Gastroesophageal sphincter (tissue), 4 donors: ENCODE measurements around the gene SNAPC4. TPM values are rescaled to one million over a fixed set of nuclear protein-coding genes. Genes with fewer than 3 reads are reported as not detected.

ENCODE experiments used
- ATAC-seq: fragments of 150-250 bp; one replicate; pipeline ENCODE4 v1.9.1; 2016; ENCODE audit warnings: mild to moderate bottlenecking, moderate library complexity
- H3K27ac ChIP-seq, 4 donors: fragments of 200-600 bp; sonication (generic) in 3 of 4; 1 replicate in 3 of 4; 2 replicates in 1 of 4; pipeline ENCODE4 v1.5.1; 2016 to 2019
- H3K27me3 ChIP-seq: fragments of 200-600 bp; sonication (generic); one replicate; pipeline ENCODE4 v1.5.1; 2019
- H3K36me3 ChIP-seq, 2 donors: fragments of 200-600 bp; sonication (generic); one replicate each; pipeline ENCODE4 v1.5.1; 2019; ENCODE audit warnings: control low read depth in 1 of 2
- H3K4me1 ChIP-seq, 3 donors: fragments of 200-600 bp; sonication (generic); 1 replicate in 2 of 3; 2 replicates in 1 of 3; pipeline ENCODE4 v1.5.1; 2016 to 2019; ENCODE audit warnings: control low read depth in 2 of 3
- H3K4me3 ChIP-seq, 2 donors: fragments of 200-600 bp; sonication (generic); one replicate each; pipeline ENCODE4 v1.5.1; 2019; ENCODE audit warnings: mild to moderate bottlenecking in 1 of 2, moderate library complexity in 1 of 2
- H3K9me3 ChIP-seq, 3 donors: fragments of 200-600 bp; sonication (generic); one replicate each; pipeline ENCODE4 v1.5.1; 2017 to 2019; ENCODE audit warnings: control low read depth in 2 of 3
- CTCF ChIP-seq, 4 experiments: fragments of 200-600 bp in 2 of 4; fragments of 450-650 bp in 2 of 4; sonication (generic) in 1 of 4; IDR thresholded peaks; one replicate each; pipeline ENCODE4 v1.5.1; 2017 to 2019; ENCODE audit warnings: antibody characterized with exemption in 4 of 4, mild to moderate bottlenecking in 2 of 4, moderate library complexity in 2 of 4
- EP300 ChIP-seq: sonication (generic); formaldehyde crosslinking; IDR thresholded peaks from one replicate; pipeline ENCODE4 v1.6.1; 2017; ENCODE audit warnings: antibody characterized with exemption, mild to moderate bottlenecking
- POLR2A ChIP-seq, 2 donors: fragments of 450-650 bp; IDR thresholded peaks; one replicate each; pipeline ENCODE4 v1.6.1; 2017; ENCODE audit warnings: antibody characterized with exemption in 2 of 2, mild to moderate bottlenecking in 2 of 2, moderate library complexity in 1 of 2
- POLR2AphosphoS5 ChIP-seq: sonication (generic); formaldehyde crosslinking; IDR thresholded peaks from one replicate; pipeline ENCODE4 v1.6.1; 2017; ENCODE audit warnings: antibody characterized with exemption
- WGBS, 2 donors: methylation state at CpG; one replicate each; pipeline ENCODE4 v1.1.5; 2018; ENCODE audit warnings: low coverage in 1 of 2; 5-methylcytosine and 5-hydroxymethylcytosine counted together
- total RNA-seq, 4 donors: library from RNA; depleted of rRNA; stranded (reverse); fragments of >200 nt; gene quantifications; one replicate each; pipeline ENCODE4 v1.1.0, GENCODE V29; 2016

The SNAPC4 gene
- total RNA-seq, 4 donors from 2014 or later = 3.5 to 8.4 (median 5.5) TPM

DNA sequence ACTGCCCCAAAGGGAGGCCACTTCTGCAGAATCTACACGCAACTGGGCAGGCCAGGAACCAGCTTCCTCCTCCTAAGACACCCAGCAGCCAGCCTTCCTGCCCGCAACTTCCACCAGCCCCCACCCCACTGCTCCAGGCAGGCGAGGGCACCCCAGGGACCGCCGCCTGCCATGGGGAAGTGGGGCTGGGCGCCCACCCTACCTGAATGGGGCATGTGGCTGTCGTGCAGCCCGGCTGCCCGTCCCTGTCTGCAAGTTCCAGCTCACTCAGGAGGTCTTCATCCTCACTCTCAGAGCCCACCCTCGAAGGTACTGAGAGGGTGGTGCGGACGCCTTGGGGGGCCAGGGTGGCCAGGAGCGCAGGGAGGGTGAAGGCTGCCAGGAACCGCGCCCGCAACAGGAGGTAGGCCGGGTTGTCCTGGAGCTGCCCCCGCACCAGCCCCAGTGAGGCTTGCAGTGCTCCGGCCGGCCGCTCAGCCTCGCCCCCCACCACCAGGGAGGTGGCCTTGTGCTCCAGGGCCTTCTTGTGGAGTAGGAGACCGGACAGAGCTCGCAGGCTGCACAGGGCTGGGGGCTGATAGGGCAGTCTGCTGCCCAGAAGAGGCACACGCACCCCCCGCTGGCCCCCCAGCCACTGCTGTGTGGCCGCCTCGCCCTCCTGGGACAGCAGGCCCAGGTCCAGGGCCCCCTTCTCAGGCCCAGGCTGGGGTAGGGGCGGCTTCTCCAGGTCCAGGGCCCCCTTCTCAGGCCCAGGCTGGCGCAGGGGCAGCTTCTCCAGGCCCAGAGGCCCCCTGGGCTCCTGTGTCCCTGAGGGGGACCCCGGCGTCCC, 22.4 kb downstream of the SNAPC4 start:
- no peak for ATAC-seq

DNA sequence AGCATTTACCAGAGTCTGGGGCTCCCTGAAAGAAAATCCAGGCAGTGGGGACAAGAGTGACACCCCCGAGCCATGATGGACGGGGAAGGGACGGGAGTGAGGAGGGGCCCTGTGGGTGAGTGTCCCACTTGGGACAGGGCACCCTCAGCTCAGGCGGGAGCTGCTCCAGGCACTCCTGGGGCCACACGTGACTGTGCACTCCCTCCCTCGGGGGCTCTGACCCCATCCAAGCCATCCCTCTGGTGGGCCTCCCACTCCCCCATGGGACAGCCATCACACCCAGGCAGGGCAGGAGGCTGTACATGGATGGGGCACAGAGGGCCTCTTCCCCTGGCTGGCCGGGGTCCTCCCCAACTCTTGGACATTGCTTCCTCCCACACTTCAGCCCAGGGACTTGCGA, 23.5 kb downstream of the SNAPC4 start:
- Histone ChIP-seq H3K27me3 (no peaks in the 10 kb centered on the region), H3K36me3 (peaks cover 0 to 36% of the 10 kb centered on the region in 2 donors), H3K4me3 (no peak overlapping the region), H3K4me1 (peaks cover 0 to 12% (median 0%) of the 10 kb centered on the region in 3 donors), H3K9me3 (no peaks in the 10 kb centered on the region), H3K27ac (no peak overlapping the region)
- ATAC-seq = no peak
- no peak for TF ChIP-seq POLR2A (IDR thresholded peaks at IDR 0.05)
- TF ChIP-seq EP300 = no peak
- TF ChIP-seq CTCF (IDR thresholded peaks at IDR 0.05) = no peak
- no peak for TF ChIP-seq POLR2AphosphoS5
- WGBS, 2 donors = 81% methylated on average over 4 of the region's 8 CpGs; no CpG with 5 or more reads in 1 of the 2 donors

More for the DNA sequence above, 22.4 kb downstream of the SNAPC4 start:
- H3K27ac ChIP-seq = no peak overlapping the region
- no CpG with 5 or more reads among the region's 32 CpGs for WGBS, 2 donors
- H3K36me3 ChIP-seq = peaks cover 0 to 47% of the 10 kb centered on the region in 2 donors
- no peak for TF ChIP-seq CTCF (IDR thresholded peaks at IDR 0.05)
- H3K9me3 ChIP-seq = no peaks in the 10 kb centered on the region
- peaks cover 0 to 7% (median 0%) of the 10 kb centered on the region in 3 donors for H3K4me1 ChIP-seq
- H3K4me3 ChIP-seq = no peak overlapping the region
- H3K27me3 ChIP-seq = no peaks in the 10 kb centered on the region

DNA sequence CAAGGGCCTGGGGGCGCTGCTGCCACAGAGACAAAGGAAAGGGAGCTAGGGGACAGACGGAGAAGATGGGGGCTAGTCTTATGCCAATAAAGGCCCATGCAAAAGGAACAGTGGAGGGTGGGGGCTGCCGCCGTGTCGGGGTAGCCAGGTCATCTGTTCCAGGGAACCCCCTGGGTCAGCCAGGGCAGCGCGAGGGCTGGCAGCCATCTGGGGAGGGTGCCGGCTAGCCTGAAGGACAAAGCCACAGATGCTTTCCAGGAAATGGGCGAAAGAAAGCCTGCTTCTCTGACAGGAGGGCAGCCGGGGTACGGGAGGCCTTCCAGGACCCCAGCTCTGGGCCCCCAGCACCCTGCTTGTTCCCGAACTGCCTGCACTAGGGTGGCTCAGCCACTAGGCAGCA, 24.9 kb downstream of the SNAPC4 start:
- no peaks in the 10 kb centered on the region for H3K27me3 ChIP-seq
- H3K36me3 ChIP-seq = peaks cover 0 to 23% of the 10 kb centered on the region in 2 donors
- no peaks in the 10 kb centered on the region for H3K9me3 ChIP-seq
- peaks cover 0 to 12% (median 0%) of the 10 kb centered on the region in 3 donors for H3K4me1 ChIP-seq
- TF ChIP-seq EP300 (no peak), CTCF (IDR thresholded peaks at IDR 0.05) (no peak), POLR2A (IDR thresholded peaks at IDR 0.05) (no peak), POLR2AphosphoS5 (no peak)
- H3K27ac ChIP-seq = no peak overlapping the region
- no peak for ATAC-seq
- 83 to 86% methylated on average over 1 to 8 of the region's 12 CpGs for WGBS, 2 donors
- H3K4me3 ChIP-seq = no peak overlapping the region

GRCh38 chr9:136374183-136374575, 25.8 kb downstream of the SNAPC4 start:
- Histone ChIP-seq H3K4me1 (peaks cover 0 to 12% (median 0%) of the 10 kb centered on the region in 3 donors), H3K27me3 (no peaks in the 10 kb centered on the region), H3K9me3 (no peaks in the 10 kb centered on the region), H3K36me3 (peaks cover 0 to 14% of the 10 kb centered on the region in 2 donors), H3K4me3 (no peak overlapping the region), H3K27ac (no peak overlapping the region)
- ATAC-seq = no peak
- TF ChIP-seq CTCF (IDR thresholded peaks at IDR 0.05) = no peak
- 79% methylated on average over 5 of the region's 14 CpGs; no CpG with 5 or more reads in 1 of the 2 donors for WGBS, 2 donors
